Activated CD4-positive, CD25-positive, alpha-beta regulatory T cell (primary cell): ENCODE data around the gene NOC3L.
"Not testable (repeated sequence)": the region's sequence is repeated elsewhere in the genome, so short reads cannot be mapped to it uniquely, and the experiment has no call there.

ENCODE experiments used
- DNase-seq, 4 experiments: peaks; one replicate each; lab custom pipeline; 2025; lab: John Stamatoyannopoulos, UW

The NOC3L gene

GRCh38 chr10:94363251-94363565 lies 469 bp upstream of the NOC3L start:
- no peak for DNase-seq

- DNase-seq = no peak
These were observed 1.5 kb downstream of the NOC3L start for GRCh38 chr10:94361171-94361794.

- DNase-seq = no peak
These were observed 4.3 kb downstream of the NOC3L start for GRCh38 chr10:94358480-94358879.

- no peak for DNase-seq
These were observed 5.5 kb downstream of the NOC3L start for GRCh38 chr10:94357193-94357592.

GRCh38 chr10:94355841-94356240 lies 6.9 kb downstream of the NOC3L start:
- DNase-seq = no peak

GRCh38 chr10:94353336-94353735 lies 9.4 kb downstream of the NOC3L start:
- DNase-seq = no peak

- DNase-seq = no peak
These were observed 11.7 kb downstream of the NOC3L start for GRCh38 chr10:94351089-94351488.

- not testable (repeated sequence) for DNase-seq
These were observed 12.2 kb downstream of the NOC3L start for GRCh38 chr10:94350500-94350899.

GRCh38 chr10:94349327-94349726 lies 13.4 kb downstream of the NOC3L start:
- no peak for DNase-seq

- no peak for DNase-seq
These were observed 18.1 kb downstream of the NOC3L start for GRCh38 chr10:94344522-94345122.

- DNase-seq = no peak
These were observed 19.6 kb downstream of the NOC3L start for GRCh38 chr10:94343151-94343550.

GRCh38 chr10:94334857-94335256 lies 27.9 kb downstream of the NOC3L start:
- DNase-seq = no peak

- no peak for DNase-seq
These were observed 29.7 kb downstream of the NOC3L start for GRCh38 chr10:94333051-94333450.

- DNase-seq = no peak
These were observed 34.1 kb downstream of the NOC3L start for GRCh38 chr10:94328613-94329012.

- DNase-seq = no peak
These were observed 35.1 kb downstream of the NOC3L start for GRCh38 chr10:94327649-94328048.

GRCh38 chr10:94324609-94325233 lies 38.0 kb downstream of the NOC3L start:
- no peak for DNase-seq

GRCh38 chr10:94320285-94320914 lies 42.3 kb downstream of the NOC3L start:
- DNase-seq = peak; percentile 7 to 50 (median 44)

GRCh38 chr10:94316560-94316959 lies 46.2 kb downstream of the NOC3L start:
- no peak for DNase-seq

GRCh38 chr10:94315975-94316464 lies 46.7 kb downstream of the NOC3L start:
- DNase-seq = no peak

- no peak for DNase-seq
These were observed 47.7 kb downstream of the NOC3L start for GRCh38 chr10:94315024-94315451.

GRCh38 chr10:94310369-94310768 lies 52.4 kb downstream of the NOC3L start:
- DNase-seq = no peak

GRCh38 chr10:94308866-94309265 lies 53.9 kb downstream of the NOC3L start:
- DNase-seq = no peak

- no peak for DNase-seq
These were observed 55.6 kb downstream of the NOC3L start for GRCh38 chr10:94307046-94307615.
